ENCODE data around the gene GPBP1. TPM values are rescaled to one million over a fixed set of nuclear protein-coding genes. Genes with fewer than 3 reads are reported as not detected.

Gene GPBP1
- total RNA-seq, 1 experiment from 2014 or later: 112 TPM

DNA sequence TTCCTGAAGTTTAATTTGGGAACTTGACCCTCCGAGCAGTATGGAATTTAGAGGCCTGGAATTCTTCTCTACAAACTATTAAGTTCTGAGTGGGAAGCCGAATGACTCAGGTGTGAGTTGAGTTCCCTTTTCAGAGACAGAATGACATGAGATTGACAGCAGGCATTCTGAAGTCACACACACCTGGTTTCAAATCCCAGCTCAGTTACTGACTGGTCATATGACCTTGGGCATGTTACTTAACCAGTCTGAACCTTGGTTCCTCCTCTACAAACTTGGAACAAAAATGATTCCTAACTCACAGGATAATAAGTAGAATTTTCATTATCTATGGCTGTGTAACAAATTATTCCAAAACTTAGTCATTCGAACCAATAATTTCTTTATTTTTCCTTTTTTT, 45.5 kb upstream of the GPBP1 start:
- Mint-ChIP-seq H3K27ac (no peak overlapping the region), H3K4me3 (no peak overlapping the region), H3K36me3 (ENCODE audit: insufficient read depth in 1 of 3, low read depth in 3 of 3) (peaks cover 0 to 5% (median 0%) of the 10 kb centered on the region in 3 experiments; a peak in 2 of 7 replicates), H3K4me1 (no peaks in the 10 kb centered on the region), H3K27me3 (ENCODE audit: low read depth) (no peaks in the 10 kb centered on the region), H3K9me3 (peaks cover 4 to 5% of the 10 kb centered on the region in 2 experiments; a peak in 3 of 5 replicates)
- no peak overlapping the region for H4K8ac ChIP-seq (replicated peaks; ENCODE audit: insufficient read length, low read depth, low read length)
- no peak overlapping the region for H2BK15ac ChIP-seq (ENCODE audit: low read depth, low read length)
- no peak overlapping the region for H2AFZ ChIP-seq (ENCODE audit: low read length)
- DNase-seq: no peak
- no peak overlapping the region for H2BK5ac ChIP-seq (ENCODE audit: insufficient read length, low read length)
- H3K56ac ChIP-seq (ENCODE audit: insufficient read length, low read depth, low read length): no peak overlapping the region
- no peaks in the 10 kb centered on the region for H3K79me1 ChIP-seq (ENCODE audit: insufficient read depth, low read depth, low read length, poor library complexity, severe bottlenecking)
- no peak overlapping the region for H3K27ac ChIP-seq (ENCODE audit: insufficient read length, low read depth, low read length)
- no peak overlapping the region for H3K23ac ChIP-seq (ENCODE audit: insufficient read length, low read depth, low read length)
- TF ChIP-seq CTCF (conservative IDR thresholded peaks at IDR 0.05): no peak
- no peak overlapping the region for H3K14ac ChIP-seq (ENCODE audit: insufficient read depth, low read length)
- no peak overlapping the region for H3T11ph ChIP-seq (ENCODE audit: low read length)
- H4K20me1 ChIP-seq (ENCODE audit: control insufficient read depth, insufficient read depth, insufficient read length): no peaks in the 10 kb centered on the region
- H4K91ac ChIP-seq (ENCODE audit: insufficient read length, low read depth, low read length): no peak overlapping the region
- no peak overlapping the region for H3K4ac ChIP-seq (ENCODE audit: low read depth, low read length)
- no peak overlapping the region for H3K9ac ChIP-seq (ENCODE audit: extremely low read depth, insufficient read length, low read length)
- H3K4me1 ChIP-seq (ENCODE audit: insufficient read depth, low read length): no peaks in the 10 kb centered on the region
- no CpG with 5 or more reads among the region's 3 CpGs for WGBS (ENCODE audit: extremely low coverage, insufficient read length, low lambda C conversion rate)
- no peak overlapping the region for H2BK120ac ChIP-seq (ENCODE audit: low read depth, low read length, poor library complexity, severe bottlenecking)
- H2AK5ac ChIP-seq (ENCODE audit: insufficient read length, low read length): no peak overlapping the region
- H3K79me2 ChIP-seq (ENCODE audit: insufficient read depth, low read length): no peaks in the 10 kb centered on the region
- H2BK12ac ChIP-seq (ENCODE audit: insufficient read length, low read depth, low read length): no peak overlapping the region
- no peaks in the 10 kb centered on the region for H3K27me3 ChIP-seq (ENCODE audit: insufficient read depth, low read length)
- H2BK20ac ChIP-seq (ENCODE audit: low read depth, low read length, poor library complexity, severe bottlenecking): no peak overlapping the region
- H4K5ac ChIP-seq (ENCODE audit: insufficient read length, low read depth, low read length): no peak overlapping the region
- no peaks in the 10 kb centered on the region for H3K9me3 ChIP-seq (ENCODE audit: control insufficient read depth, low read depth, low read length)
- H3K18ac ChIP-seq (ENCODE audit: insufficient read length, low read depth, low read length): no peak overlapping the region
- no peak overlapping the region for H3K4me2 ChIP-seq (ENCODE audit: insufficient read depth, insufficient read length, low read length)
- no peaks in the 10 kb centered on the region for H3K23me2 ChIP-seq (ENCODE audit: insufficient read length, low read depth, low read length, poor library complexity, severe bottlenecking)
